GM12864 (cell line): Measurements from ENCODE around the gene DACH1.

Source experiments
- DNase-seq: peaks from one replicate; pipeline ENCODE4 v3.0.0-alpha.2; 2011; ENCODE audit warnings: low read depth
- H3K4me3 ChIP-seq: 2 replicates; pipeline ENCODE4 v1.5.1; 2011; ENCODE audit warnings: mild to moderate bottlenecking, low read depth, low read length, control low read depth
- TF ChIP-seq, protein P1 (sequence below): IDR thresholded peaks from 2 replicates; pipeline ENCODE4 v1.5.1; 2011; ENCODE audit warnings: low read depth, mild to moderate bottlenecking, moderate library complexity, low read length, control low read depth, inconsistent platforms; ENCODE audit errors: missing control alignments

DACH1 gene

DNA sequence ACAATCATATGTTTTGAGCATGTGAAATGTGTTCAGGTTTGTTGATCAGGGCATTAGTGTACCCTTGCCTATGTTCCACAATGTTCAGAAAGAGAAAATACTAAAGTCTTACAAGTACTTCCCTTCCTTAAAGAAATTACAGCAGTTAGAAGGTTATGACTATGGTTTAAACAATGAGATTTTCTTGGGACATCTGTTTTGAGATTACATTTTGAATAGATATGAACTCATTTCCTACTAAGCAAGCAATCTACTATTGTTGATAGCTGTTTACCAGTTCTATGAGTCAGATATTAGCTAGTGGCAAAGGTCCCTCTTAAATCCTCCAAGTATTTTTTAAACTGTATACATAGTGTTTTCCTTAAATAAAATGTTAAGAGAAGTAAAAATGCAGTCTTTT is 241.3 kb downstream of the DACH1 start:
- TF ChIP-seq, protein P1, sequence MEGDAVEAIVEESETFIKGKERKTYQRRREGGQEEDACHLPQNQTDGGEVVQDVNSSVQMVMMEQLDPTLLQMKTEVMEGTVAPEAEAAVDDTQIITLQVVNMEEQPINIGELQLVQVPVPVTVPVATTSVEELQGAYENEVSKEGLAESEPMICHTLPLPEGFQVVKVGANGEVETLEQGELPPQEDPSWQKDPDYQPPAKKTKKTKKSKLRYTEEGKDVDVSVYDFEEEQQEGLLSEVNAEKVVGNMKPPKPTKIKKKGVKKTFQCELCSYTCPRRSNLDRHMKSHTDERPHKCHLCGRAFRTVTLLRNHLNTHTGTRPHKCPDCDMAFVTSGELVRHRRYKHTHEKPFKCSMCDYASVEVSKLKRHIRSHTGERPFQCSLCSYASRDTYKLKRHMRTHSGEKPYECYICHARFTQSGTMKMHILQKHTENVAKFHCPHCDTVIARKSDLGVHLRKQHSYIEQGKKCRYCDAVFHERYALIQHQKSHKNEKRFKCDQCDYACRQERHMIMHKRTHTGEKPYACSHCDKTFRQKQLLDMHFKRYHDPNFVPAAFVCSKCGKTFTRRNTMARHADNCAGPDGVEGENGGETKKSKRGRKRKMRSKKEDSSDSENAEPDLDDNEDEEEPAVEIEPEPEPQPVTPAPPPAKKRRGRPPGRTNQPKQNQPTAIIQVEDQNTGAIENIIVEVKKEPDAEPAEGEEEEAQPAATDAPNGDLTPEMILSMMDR = no peak
- H3K4me3 ChIP-seq = no peak overlapping the region
- no peak for DNase-seq

DNA sequence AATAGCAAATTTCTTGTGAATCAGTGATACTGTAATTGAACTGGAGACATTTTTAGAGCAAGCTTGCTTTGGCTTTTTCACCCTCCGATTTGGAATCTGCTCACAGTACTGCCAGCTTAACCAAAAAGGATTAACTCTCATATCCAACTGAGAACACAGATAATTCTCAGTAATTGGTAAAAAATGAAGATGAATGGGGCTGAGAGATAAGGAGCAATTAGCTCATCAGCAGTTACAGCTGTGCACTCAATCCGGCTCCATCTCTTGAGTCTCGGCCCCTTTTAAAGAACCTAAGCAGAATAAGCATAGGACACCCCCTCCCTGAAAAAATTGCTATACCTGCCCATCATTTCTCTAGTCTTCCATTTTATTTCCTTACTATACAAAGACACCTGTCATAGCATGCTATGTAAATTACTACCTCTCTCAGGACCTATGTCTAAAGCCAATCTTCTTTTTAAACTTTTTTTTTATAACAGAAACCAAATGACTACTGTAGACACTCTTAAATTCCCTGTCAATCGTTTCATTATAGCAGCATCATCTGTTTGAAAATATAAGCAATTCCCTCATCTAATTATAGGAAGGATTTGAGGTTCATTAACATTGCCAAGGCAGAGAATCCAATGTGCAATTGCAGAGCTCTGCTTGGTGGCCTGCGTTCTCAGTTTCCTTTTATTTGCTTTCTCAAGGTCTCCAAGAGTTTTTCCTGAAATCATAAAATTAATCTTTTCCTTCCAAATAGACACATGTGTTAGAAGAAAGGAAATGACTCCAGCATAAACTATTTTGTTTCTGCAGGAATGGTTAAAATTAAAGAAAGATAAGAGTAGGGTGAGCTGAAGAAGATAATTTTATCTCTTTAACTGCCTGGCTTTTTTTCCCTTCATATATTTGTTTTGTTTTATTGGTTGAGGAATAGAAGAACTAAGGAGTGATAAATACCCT is 242.1 kb downstream of the DACH1 start:
- no peak for DNase-seq
- TF ChIP-seq, protein P1 = no peak
- H3K4me3 ChIP-seq = no peak overlapping the region

DNA sequence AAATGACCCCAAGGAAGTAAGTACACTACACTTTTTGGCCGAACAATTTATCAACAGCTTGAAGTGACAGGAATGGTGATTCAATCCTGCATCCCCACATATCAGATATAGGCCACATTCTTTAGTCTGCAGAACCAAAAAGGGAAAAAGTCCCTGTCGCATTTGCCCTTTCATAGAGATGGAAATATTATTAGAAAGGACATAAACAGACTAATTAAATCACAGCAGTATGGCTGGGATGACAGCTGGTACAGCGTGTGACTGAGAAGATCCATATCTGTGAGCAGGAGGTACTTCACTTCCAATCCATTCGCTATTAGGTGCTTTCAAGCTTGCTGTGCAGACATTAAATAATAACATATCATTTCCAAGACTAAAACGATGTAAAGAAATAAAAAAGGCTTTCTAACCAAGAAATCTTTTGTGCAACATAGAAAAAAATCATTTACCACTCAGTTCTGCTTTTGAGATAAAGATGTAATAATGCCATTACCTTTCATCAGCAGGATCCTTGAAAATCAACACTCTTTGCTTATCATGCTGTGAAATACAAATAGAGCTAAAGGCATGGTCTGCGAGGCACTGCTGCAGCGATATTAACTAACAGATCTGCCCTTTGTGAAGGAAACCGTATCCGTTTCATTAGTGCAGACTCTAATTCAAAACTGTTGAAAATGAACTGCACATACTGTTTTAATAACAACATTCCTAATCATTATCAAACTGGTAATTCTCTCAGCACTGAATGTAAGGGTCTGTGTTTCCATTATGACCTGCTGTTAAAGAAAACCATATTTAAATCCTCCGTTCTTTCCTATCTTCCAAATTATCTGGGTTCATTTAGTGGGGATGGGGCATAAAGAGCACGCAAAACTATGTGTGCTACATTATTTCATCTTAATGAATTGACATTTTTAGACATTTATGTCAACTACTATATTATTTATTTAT is 245.6 kb downstream of the DACH1 start:
- no peak overlapping the region for H3K4me3 ChIP-seq
- no peak for DNase-seq
- TF ChIP-seq, protein P1 = no peak

DNA sequence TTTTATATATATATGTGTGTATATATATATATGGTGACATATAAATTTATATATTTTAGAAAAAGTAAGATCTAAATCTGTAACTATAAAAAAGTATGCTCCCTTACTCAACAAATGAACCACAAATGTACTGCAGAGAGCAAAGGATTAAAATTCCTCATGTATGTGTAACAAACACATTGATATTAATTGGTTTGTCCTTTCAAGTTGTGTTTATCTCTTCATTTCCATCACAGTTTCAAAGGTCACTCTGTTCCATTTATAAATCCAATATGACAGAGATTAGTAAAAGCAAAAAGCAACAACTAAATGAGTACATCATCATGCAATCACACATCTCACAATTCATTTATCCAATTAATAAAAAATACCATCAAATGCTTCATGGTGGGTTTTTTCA is 247.9 kb downstream of the DACH1 start:
- DNase-seq = no peak
- TF ChIP-seq, protein P1 = no peak
- no peak overlapping the region for H3K4me3 ChIP-seq

DNA sequence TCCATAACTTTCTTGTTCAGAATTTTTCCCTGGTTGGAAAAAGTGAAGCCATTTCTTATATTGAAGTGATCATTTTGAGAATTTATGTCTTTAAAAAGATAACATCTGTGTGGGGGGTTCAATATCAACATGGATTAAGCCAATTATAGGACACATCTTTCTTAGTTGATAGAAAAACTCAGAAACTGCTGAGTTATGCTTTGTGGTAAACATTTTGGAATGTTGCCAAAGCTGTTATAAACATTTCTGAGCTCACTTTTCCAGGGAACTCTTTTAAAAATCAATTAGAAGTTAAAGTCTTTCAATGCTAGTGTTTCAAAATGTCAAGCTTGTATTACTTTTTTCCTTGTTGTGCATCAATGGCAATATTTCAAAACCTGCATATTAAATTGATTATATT is 248.8 kb downstream of the DACH1 start:
- TF ChIP-seq, protein P1 = no peak
- no peak overlapping the region for H3K4me3 ChIP-seq
- DNase-seq = no peak

DNA sequence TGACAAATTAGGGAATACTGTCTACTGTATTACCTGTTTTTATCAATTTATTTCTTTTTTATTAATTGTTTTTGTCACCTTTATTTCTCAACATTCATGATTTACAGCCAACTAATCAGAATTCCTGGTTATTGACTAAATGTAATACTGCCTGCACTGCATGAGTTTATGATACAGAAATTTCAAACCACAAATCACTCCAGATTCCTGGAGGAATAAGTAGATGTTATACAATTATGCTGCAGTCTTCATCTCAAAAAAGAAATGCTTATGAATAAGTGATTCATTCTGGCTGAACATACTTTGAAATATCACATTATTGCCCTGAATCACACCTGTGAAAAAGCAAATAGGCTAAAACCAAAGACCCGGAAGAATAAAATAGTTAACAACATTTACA is 249.7 kb downstream of the DACH1 start:
- H3K4me3 ChIP-seq = no peak overlapping the region
- TF ChIP-seq, protein P1 = no peak

More for the DNA sequence above, 249.7 kb downstream of the DACH1 start:
- no peak for DNase-seq
